Measurements from ENCODE around the gene STAT5B.
"Not testable (repeated sequence)": the region's sequence is repeated elsewhere in the genome, so short reads cannot be mapped to it uniquely, and the experiment has no call there.

The STAT5B gene

DNA sequence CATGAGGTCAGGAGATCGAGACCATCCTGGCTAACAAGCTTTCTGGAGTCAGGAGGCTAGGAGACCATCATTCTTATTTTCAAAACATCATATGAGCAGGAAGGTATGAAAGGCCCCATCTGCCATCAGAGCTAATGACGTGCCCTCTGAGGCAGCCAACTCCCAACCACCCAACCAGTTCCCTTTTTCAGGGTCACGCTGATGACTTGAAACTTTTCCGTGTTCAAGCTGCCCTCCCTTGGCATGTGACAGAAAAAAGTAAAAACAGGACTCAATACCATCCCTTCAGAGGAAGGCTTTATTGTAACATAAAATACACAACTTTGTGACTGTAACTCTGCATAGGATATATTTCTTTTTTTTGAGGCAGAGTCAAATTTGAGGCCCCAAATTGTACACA lies 77.3 kb downstream of the STAT5B start:
- no peak for DNase-seq (ENCODE audit: low read depth in 2 of 2, low spot score in 1 of 2)

GRCh38 chr17:42197564-42198156 lies 78.5 kb downstream of the STAT5B start:
- no peak for DNase-seq (ENCODE audit: low read depth in 2 of 2, low spot score in 1 of 2)

DNA sequence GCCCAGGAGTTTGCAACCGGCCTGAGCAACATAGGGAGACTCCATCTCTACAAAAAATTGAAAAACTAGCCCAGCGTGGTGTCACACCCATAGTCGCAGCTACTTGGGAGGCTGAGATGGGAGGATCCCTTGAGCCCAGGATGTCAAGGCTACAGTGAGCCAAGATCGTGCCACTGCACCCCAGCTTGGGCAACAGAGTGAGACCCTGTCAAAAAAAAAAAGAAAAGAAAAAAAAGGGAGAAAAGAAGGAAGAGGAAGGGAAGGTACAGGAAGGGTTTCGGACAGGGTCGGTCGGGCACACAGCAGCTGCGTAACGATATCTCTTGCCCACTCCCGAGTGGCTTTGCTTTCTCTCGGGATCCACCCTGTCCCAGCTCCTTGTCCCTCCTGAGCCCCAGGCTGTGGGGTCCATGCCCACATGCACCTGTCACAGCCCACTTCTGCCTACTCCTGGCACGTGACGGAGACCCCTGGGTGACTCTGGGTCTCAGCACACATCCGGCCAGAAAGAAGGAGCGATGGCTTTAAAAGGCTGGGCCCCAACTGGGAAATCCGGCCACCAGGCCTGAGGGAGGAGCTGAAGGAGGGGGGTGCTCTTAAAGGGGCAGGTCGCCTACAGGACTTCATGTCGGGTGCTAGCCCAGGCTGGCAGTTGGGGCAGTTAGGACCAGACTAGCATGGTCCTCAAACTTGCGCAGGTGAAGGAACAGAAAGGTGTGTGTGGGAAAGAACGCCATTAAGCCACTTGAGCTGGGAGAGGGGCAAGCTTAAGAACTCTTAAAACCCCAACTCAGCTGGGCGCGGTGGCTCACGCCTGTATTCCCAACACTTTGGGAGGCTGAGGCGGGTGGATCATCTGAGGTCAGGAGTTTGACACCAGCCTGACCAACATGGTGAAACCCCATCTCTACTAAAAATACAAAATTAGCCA lies 82.0 kb downstream of the STAT5B start, which contains the start of gene GHDC:
TSS of gene GHDC (minus strand) at position 526 of the 931 bp plus-strand sequence. CDS start 913 bp downstream, outside the sequence.
- DNase-seq (ENCODE audit: low read depth in 2 of 2, low spot score in 1 of 2): peak; percentile 59 to 62

- DNase-seq (ENCODE audit: low read depth in 2 of 2, low spot score in 1 of 2): no peak
Observed at GRCh38 chr17:42193216-42193968, 82.8 kb downstream of the STAT5B start.

GRCh38 chr17:42192189-42193126 lies 83.7 kb downstream of the STAT5B start:
- DNase-seq (ENCODE audit: low read depth in 2 of 2, low spot score in 1 of 2): no peak

- DNase-seq (ENCODE audit: low read depth in 2 of 2, low spot score in 1 of 2): no peak
Observed at GRCh38 chr17:42191275-42191608, 84.9 kb downstream of the STAT5B start.

GRCh38 chr17:42190491-42191274 lies 85.5 kb downstream of the STAT5B start:
- DNase-seq (ENCODE audit: low read depth in 2 of 2, low spot score in 1 of 2): no peak

- DNase-seq (ENCODE audit: low read depth in 2 of 2, low spot score in 1 of 2): no peak
Observed at GRCh38 chr17:42189651-42189965, 86.6 kb downstream of the STAT5B start.

- no peak for DNase-seq (ENCODE audit: low read depth in 2 of 2, low spot score in 1 of 2)
Observed at GRCh38 chr17:42188749-42189650, 87.2 kb downstream of the STAT5B start.

- no peak for DNase-seq (ENCODE audit: low read depth in 2 of 2, low spot score in 1 of 2)
Observed at GRCh38 chr17:42187833-42188232, 88.4 kb downstream of the STAT5B start.

GRCh38 chr17:42186191-42186590 lies 90.0 kb downstream of the STAT5B start:
- DNase-seq (ENCODE audit: low read depth in 2 of 2, low spot score in 1 of 2): not testable (repeated sequence)

GRCh38 chr17:42185621-42185930 lies 90.6 kb downstream of the STAT5B start:
- DNase-seq (ENCODE audit: low read depth in 2 of 2, low spot score in 1 of 2): no peak

- no peak for DNase-seq (ENCODE audit: low read depth in 2 of 2, low spot score in 1 of 2)
Observed at GRCh38 chr17:42184713-42185620, 91.2 kb downstream of the STAT5B start, which contains the start of gene HCRT. HCRT (minus strand) TSS chr17:42185452; CDS start chr17:42185365, 87 bp downstream.

DNA sequence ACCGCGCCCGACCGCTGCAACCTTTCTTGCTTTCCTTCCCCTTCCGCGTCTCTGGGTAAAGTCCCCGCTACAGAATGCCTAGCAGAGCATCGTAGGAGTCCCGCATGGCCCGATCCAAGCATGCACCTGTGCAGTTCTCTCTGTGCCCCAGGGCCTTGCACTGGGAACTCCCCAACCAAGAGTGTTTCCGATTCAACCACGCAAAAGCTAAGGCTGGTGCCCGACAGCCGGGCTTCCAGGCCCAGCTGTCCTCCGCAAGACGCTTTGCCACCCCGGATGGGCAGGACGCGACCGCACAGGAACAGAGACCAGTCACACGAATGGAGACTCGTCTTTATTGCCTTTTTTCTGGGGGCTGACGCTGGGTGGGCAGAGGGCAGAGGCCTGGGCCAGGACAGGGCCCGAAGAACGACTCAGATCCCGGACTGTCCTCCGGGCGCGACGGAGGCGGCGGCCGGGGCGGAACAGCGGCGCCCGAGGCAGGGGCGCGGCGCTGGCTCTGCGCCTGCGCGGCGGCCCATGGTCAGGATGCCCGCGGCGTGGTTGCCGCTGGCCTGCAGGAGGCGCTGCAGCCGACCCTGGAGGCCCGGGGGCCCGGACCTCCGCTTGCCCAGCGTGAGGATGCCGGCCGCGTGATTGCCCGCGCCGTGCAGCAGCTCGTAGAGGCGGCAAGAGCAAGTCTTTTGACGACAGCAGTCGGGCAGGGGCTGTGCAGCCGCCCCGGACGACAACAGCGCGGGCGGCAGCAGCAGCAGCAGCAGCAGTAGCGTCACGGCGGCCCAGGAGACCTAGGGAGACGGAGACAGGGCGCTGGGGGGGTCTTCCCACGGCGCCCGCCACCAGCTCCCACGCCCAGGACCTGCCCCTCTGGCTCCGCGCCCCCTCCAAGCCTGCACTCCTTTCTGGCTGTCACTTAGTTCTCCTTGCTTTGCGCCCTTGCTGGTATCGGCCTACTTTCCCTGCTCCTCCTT lies 92.2 kb downstream of the STAT5B start:
- peak; percentile 46 to 54 for DNase-seq (ENCODE audit: low read depth in 2 of 2, low spot score in 1 of 2)

GRCh38 chr17:42182927-42183734 lies 93.1 kb downstream of the STAT5B start:
- DNase-seq (ENCODE audit: low read depth in 2 of 2, low spot score in 1 of 2): no peak

DNA sequence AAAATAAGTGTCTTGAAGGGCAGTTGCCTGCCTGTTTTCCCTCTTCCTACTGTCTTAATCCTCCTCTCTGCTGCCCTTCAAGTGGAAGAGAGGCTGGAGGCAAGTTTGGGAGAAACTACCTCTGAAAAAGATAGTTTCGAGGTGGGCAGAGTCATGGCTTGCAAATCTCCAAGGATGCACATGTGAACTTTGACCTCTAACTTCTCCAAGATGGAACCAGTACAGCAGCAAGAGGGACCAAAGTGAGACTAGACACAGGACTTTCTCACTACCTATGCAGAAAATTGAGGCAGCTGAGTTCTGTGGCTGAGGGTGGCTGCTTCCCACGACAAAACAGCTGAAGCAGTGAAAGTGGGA lies 94.4 kb downstream of the STAT5B start:
- DNase-seq (ENCODE audit: low read depth in 2 of 2, low spot score in 1 of 2): no peak
